RWPE1 (cell line): ENCODE measurements around the gene CERKL.

Experiments
- CTCF ChIA-PET: fragments of 350-600 bp; sonication (Branson Sonifier 250); formaldehyde crosslinking; extraction: SDS; loops from one replicate; lab custom pipeline; 2021; lab: Yijun Ruan, JAX
- POLR2A ChIA-PET: fragments of 400-600 bp; formaldehyde crosslinking; extraction: SDS; loops from one replicate; lab custom pipeline; 2020; ENCODE audit warnings: antibody characterized with exemption; ENCODE audit not compliant: low non-redundant PET; lab: Yijun Ruan, JAX
- DNase-seq: peaks from one replicate; pipeline ENCODE4 v3.0.0; 2012; ENCODE audit warnings: low spot score
- H3K27ac ChIP-seq: fragments of 450-650 bp; 2 replicates; pipeline ENCODE4 v1.5.1; 2017
- CTCF ChIP-seq: fragments of 450-650 bp; conservative IDR thresholded peaks from 2 replicates; pipeline ENCODE4 v1.5.1; 2017; ENCODE audit warnings: low read depth, mild to moderate bottlenecking

CERKL gene

GRCh38 chr2:181499231-181499630 lies 157.7 kb downstream of the CERKL start:
- POLR2A ChIA-PET = no interaction called here
- TF ChIP-seq CTCF = no peak
- CTCF ChIA-PET = no interaction called here
- no peak for DNase-seq
- H3K27ac ChIP-seq = no peak overlapping the region
